HG03095 (cell line): ENCODE results near the gene MTX3.

Source experiments
- ATAC-seq: cut with Tn5 transposase; IDR thresholded peaks from one replicate; pipeline ENCODE4 v1.9.1; 2021; ENCODE audit warnings: moderate library complexity; ENCODE audit not compliant: unreplicated experiment

MTX3 gene

GRCh38 chr5:79984363-79984762 lies 6.7 kb downstream of the MTX3 start:
- no peak for ATAC-seq

DNA sequence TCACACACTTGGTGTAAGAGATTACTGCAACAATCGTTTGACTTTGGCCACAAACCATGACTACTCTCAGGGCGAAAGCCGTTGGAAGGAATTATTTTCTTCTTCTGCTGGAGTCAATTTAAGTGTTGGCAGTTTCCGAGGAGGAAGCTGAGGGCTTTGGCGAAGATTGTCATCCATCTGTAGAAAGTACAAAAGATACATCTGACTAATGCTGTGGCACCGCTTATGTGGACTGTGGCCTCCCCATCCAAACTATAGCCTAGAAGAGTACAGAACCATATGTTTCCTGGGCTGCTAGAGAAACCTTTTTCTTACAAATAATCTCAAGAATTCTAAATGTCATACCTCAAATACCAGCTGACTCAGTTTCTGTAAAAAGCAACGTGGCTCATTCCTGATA lies 7.4 kb downstream of the MTX3 start:
- no peak for ATAC-seq

- ATAC-seq = no peak
Measured at GRCh38 chr5:79982136-79982535, 8.9 kb downstream of the MTX3 start.

DNA sequence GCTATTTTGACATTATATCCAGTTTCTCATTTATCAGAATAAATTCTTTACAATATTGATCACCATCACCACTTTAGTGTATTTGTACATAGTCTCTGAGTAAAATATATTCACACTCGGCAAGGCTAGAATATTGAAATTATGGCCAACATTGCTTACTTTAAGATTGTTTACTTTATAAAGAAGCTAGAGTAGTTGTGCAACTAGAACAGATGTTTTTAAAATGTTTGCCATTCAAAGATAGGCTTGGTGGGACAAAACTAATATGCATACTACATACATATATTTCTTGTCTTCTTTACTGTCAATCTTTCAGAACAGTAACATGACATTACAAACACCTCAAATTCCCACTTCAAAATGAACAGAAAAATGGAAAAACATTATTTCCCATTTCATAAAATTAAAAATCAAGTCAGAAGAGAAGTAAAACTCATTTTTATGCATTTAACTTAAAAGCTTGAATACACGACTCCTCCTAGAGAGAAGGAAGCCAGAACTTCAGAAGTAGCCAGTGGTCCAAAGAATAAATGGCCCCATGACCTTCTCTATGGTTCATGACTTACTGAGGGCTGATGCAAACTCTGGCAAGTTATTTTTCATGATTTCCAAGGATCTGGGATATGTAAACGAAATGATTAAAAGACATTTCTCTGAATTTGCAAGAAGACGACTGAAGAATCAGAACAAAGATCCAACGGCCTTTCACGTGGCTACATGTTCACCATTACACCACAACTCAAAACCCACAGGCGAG lies 14.1 kb downstream of the MTX3 start:
- ATAC-seq = no peak

DNA sequence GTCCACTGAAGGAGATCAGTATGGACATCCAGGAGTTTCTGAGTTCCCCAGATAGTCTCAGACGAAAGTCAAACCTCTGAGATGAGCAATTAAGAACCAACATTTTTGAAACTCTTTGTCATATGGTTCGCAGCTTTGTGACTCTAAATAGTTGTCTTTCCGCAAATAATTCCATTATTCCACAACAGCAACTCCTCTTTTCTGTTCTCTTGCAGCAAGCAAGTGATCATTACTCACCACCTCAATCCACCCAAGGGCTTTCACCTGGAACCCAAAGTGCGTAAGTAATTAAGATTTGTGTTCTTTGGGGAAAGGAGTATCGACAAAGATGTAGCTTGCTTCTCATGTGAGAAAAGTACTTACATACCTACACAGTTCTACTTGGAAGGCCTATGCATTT lies 15.6 kb downstream of the MTX3 start:
- no peak for ATAC-seq

GRCh38 chr5:79974886-79975285 lies 16.2 kb downstream of the MTX3 start:
- no peak for ATAC-seq

DNA sequence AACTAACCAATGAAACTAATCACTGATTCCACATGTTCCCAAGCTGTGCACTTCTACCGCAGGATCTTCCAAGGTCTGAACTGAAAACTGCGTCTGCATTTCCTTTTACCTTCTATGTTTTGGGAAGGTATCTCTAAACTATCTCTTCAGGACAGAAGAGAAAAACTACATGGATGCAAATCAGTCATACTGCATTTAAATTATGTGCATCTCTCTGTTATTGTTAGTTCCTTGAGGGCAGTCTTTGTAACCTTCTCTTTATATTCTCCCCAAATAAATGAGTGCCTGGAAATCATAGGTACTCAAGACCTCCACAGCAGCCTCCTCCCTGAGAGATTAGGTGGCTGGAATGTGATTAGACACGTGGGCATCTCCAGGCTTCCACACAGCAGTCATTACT lies 17.1 kb downstream of the MTX3 start:
- ATAC-seq = no peak

DNA sequence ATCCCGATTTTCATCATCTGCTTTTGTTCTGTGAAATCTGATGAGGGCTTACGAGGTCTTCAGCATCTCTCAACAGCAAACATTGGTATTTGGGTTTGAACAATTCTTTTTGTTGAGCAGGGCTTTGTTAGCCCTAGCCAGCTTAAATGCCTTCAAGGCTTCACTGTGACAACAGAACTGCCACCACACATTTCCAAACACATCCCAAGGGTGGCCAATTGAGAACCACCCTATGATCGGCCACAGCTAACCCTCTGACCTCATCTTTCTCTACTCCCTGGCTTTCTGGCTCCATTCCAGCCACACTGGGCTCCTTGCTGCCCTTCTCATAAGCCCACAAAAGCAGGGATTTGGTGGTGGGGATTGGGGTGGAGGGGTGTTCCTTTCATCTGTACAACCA lies 17.6 kb downstream of the MTX3 start:
- no peak for ATAC-seq

- ATAC-seq = no peak
Measured at GRCh38 chr5:79971156-79971555, 19.9 kb downstream of the MTX3 start.

- no peak for ATAC-seq
Measured at GRCh38 chr5:79966448-79966847, 24.6 kb downstream of the MTX3 start.

GRCh38 chr5:79964136-79964535 lies 26.9 kb downstream of the MTX3 start:
- no peak for ATAC-seq

- ATAC-seq = no peak
Measured at GRCh38 chr5:79963261-79964061, 27.6 kb downstream of the MTX3 start.

DNA sequence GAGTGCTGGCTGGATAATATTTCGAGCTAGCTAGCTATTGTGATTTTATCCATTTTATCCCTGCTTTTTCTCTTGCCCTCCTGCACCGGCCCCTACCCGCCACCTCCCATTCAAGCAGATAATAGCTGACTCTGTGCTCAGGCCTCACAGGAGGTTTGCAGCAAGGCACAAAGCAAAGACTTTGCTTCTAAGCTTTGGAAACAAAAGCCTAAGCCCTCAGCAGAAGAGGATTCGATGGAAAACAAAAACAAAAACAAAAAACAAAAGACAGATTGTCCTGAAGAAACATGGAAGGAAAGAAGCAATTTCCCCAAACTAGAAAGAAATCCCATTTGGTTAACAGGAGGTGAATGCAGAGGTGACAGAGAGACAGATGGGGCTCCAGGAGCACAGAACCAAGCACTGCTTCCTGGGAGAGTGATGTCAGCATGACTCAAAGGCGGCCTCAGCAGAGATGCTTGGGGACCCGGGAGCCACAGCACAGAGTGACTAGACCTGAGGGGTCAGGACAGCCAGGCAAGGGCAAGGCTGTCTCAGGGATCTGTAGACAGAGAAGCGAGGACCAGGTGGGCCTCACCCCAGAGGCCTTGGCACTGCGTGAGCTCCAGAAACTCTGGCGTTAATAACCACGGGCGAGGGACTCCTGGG lies 28.4 kb downstream of the MTX3 start:
- ATAC-seq = no peak

GRCh38 chr5:79961716-79962574 lies 29.1 kb downstream of the MTX3 start:
- ATAC-seq = no peak

DNA sequence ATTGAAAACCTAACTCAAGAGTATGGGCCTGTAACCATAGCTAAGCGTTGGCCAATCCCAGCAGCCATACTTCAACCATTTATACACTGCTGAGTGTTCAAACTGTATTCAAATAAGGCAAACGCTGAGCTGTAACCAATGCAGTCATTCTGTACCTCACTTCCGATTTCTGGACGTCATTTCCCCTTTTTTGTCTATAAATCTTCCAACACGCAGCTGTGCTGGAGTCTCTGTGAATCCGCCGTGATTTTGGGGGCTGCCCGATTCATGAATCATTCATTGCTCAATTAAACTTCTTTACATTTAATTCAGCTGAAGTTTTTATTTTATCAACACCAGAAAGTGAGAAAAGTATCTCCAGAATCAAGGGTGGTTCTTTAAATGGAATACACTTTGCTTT lies 31.7 kb downstream of the MTX3 start:
- no peak for ATAC-seq

GRCh38 chr5:79955941-79956670 lies 35.0 kb downstream of the MTX3 start:
- no peak for ATAC-seq

DNA sequence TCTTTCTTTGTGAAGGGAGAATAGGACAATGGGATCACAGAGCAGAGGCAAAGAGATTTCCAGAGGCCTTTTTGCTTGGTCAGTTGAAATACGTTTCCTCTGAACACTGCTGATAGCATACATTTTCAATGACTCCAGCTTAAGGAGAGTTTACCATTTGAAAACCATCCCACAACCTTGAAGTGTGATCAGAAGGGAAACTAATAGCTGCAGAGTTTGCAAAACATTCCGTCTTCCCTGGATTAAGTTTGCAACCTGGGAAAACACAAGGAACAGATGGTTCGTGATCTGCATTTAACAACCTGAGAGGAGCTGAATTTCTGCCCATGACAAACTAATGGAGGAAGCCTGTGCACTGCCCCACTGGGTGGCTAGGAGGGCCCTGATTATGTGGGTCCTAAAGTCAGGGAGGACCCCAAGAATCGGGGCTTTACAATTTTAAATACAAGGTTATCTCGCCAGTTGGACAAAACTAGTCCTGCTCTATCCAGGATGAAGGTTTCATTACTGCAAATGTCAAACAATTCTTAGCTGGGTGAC lies 35.6 kb downstream of the MTX3 start:
- no peak for ATAC-seq

- no peak for ATAC-seq
Measured at GRCh38 chr5:79954620-79955019, 36.4 kb downstream of the MTX3 start.

DNA sequence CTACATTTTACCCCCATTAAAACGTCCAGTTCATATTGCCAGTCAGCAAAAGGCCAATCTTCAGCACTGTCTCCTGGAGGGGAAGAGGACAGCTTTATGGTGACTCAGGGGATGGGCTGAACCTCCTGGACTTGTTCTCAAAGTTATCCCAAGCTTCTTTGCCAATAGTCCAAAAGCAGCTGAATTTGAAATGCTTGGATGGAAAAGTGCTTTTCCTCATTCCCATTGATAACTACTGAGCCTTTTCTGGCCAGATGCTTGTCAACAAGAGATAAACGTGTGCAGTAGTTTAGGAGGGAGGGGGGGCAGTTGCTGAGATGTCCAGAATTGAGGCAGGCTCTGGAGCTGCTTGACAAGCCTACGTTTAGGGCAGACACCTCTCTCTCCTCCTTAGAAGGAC lies 43.5 kb downstream of the MTX3 start:
- no peak for ATAC-seq

GRCh38 chr5:79938468-79938867 lies 52.6 kb downstream of the MTX3 start:
- no peak for ATAC-seq
